AG10803 (cell line): ENCODE measurements around the gene CTSW.

Source experiments
- DNase-seq: peaks from one replicate; pipeline ENCODE4 v3.0.0; 2010; ENCODE audit warnings: low read depth
- H3K4me3 ChIP-seq: 2 replicates; pipeline ENCODE4 v1.5.1; 2011; ENCODE audit warnings: mild to moderate bottlenecking, low read length, control low read depth
- TF ChIP-seq, protein P1 (sequence below): conservative IDR thresholded peaks from 2 replicates; pipeline ENCODE4 v1.5.1; 2011; ENCODE audit warnings: mild to moderate bottlenecking, low read length, control low read depth, inconsistent platforms

CTSW gene

DNA sequence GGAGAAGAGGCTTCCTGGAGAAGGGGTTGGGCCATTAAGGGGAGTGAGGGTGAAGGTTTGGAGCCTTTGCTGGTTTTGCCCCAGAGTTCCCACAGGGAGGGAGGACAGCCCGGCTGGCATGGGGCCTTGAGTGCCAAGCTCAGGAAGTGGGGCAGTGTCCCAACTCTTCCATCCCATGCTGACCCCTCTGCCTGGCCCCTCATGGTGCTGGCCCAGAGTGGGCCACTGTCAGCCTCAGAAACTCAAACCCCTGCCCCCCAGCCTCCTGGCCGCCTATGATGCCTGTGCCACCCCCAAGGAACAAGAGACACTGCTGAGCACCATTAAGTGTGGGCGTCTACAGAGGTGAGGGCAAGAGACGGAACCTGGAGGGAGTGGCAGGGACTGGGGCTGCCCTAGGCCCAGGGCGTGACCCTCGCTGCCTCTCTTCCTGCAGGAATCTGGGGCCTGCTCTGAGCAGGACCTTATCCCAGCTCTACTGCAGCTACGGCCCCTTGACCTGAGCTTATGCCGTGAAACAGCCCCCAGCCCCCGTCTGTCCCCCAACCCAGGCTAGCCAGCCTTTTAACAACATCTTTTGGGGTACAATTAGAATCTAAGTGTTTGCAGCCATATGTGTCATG, 14.0 kb upstream of the CTSW start:
- DNase-seq = no peak
- TF ChIP-seq, protein P1, sequence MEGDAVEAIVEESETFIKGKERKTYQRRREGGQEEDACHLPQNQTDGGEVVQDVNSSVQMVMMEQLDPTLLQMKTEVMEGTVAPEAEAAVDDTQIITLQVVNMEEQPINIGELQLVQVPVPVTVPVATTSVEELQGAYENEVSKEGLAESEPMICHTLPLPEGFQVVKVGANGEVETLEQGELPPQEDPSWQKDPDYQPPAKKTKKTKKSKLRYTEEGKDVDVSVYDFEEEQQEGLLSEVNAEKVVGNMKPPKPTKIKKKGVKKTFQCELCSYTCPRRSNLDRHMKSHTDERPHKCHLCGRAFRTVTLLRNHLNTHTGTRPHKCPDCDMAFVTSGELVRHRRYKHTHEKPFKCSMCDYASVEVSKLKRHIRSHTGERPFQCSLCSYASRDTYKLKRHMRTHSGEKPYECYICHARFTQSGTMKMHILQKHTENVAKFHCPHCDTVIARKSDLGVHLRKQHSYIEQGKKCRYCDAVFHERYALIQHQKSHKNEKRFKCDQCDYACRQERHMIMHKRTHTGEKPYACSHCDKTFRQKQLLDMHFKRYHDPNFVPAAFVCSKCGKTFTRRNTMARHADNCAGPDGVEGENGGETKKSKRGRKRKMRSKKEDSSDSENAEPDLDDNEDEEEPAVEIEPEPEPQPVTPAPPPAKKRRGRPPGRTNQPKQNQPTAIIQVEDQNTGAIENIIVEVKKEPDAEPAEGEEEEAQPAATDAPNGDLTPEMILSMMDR = no peak
- no peak overlapping the region for H3K4me3 ChIP-seq

DNA sequence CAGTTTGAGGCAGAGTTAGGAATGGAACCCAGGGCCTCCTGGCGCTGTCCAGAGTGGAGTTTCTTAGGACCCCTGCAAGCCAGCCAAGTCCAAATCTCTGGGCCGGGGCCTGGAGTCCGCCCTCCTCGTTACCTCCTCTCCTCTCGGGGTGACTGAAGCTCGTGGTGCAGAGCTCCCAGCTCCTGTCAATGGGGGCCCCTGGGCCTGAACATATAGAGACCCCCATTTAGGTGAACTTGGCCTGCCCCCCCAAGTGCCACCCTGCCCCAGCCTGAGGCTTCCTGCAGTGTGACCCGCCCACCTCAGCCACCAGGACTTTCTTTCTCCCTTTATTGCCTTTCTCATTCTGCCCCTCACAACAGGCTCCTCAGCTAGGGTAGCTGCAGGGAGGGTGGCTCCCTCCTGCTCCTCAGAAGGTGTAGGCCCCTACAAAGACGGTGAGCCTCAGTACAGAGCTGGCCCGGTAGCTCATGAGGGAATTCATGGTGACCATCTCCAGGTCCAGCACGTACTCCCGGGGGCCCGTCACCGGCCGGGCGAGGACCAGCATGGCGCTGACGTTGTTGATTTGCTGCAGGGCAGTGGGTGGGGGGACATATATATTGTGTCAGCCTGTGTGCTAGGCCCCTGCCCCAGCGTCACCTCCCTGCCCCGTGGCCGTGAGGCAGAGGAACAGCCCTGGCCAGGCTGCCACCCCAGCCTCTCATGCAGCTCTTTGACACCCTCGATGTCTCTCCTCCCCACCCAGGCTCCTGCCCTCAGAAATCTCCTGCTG, 12.9 kb upstream of the CTSW start:
- DNase-seq = no peak
- TF ChIP-seq, protein P1 = no peak
- H3K4me3 ChIP-seq = no peak overlapping the region

DNA sequence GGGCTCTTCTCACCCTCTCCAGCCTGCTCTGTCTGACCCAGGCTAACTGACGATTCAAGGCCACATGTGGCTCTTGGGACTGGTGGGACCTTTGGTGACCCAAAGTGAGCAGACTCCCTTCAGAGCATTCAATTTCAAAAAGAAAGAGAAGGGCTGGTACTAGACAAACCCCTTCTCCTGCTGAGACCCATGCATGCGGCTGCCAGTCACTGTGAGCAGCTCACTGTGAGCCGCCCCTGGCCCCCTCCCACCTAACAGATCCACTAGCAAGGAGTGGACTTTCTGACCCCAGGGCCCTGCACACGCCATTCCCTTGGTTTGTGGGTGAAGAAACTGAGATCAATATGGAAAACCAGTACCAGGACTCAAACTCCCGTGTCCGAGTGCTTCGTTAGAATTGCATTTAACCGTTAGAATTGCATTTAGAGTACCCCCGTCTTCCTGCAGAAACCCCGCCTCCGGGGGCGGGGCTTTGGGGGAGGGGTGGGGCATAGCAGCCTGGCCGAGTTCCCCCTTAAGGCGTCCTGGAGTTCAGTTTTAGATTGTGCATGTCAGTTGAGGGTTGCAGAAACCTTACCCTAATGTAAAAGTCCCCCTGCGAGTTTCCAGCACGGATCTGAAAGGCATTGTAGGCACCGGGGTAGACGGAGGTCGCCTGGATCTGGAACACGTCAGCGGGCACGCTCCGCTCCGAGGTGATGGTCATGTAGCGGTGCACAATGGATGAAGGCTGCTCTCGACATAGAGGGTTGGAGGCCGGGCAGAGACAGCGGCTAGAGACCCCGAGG, 12.2 kb upstream of the CTSW start:
- TF ChIP-seq, protein P1 = no peak
- H3K4me3 ChIP-seq = no peak overlapping the region
- no peak for DNase-seq

GRCh38 chr11:65868076-65868667, 11.5 kb upstream of the CTSW start:
- no peak for DNase-seq
- TF ChIP-seq, protein P1 = no peak
- H3K4me3 ChIP-seq = no peak overlapping the region

DNA sequence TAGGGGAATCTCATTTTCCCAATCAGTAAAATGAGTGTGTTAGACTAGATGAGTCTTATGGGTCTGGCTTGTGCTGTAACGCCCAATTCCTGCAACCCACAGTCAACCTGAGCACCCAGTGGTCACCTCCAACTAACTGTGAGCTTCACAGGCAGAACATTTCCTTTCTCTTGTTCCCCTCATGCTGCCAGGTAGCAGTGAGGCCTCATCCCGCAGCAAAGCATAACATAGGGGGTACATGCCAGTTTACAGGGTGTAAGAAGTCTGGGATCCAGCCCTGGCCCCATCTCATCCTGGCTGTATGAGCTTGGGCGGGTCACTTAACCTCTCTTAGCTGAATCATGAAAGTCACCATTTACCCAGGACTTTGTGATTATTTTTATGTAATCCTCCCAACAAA, 10.7 kb upstream of the CTSW start:
- DNase-seq = no peak
- no peak overlapping the region for H3K4me3 ChIP-seq
- TF ChIP-seq, protein P1 = no peak

- TF ChIP-seq, protein P1 = no peak
- H3K4me3 ChIP-seq = no peak overlapping the region
- no peak for DNase-seq
Observed at GRCh38 chr11:65869643-65870306, 9.9 kb upstream of the CTSW start.
